ENCODE results near the gene KLK4. TPM values are rescaled to one million over a fixed set of nuclear protein-coding genes. Genes with fewer than 3 reads are reported as not detected.

KLK4 gene
- total RNA-seq, 2 experiments from 2014 or later, result not detected

GRCh38 chr19:50882188-50882587 lies 29.0 kb downstream of the KLK4 start:
- ChIA-PET CTCF (ENCODE audit: unreplicated experiment) (no interaction called here), POLR2A (no interaction called here)
- Histone ChIP-seq H3K4me1 (ENCODE audit: insufficient read depth, low read length, poor library complexity, severe bottlenecking) (no peaks in the 10 kb centered on the region), H3K9me3 (ENCODE audit: low read length) (no peaks in the 10 kb centered on the region), H3K9me2 (ENCODE audit: insufficient read depth, low read length) (no peaks in the 10 kb centered on the region), H3K36me3 (ENCODE audit: insufficient read depth, low read length) (no peaks in the 10 kb centered on the region), H3K4me2 (ENCODE audit: low read length) (no peak overlapping the region), H3K4me3 (ENCODE audit: low read depth, low read length, poor library complexity, severe bottlenecking) (no peak overlapping the region), H3K27ac (ENCODE audit: low read depth, low read length, poor library complexity, severe bottlenecking) (no peak overlapping the region), H4K20me1 (ENCODE audit: insufficient read depth, low read length) (no peaks in the 10 kb centered on the region), H3K79me2 (ENCODE audit: insufficient read depth, low read depth, low read length) (no peaks in the 10 kb centered on the region), H2AFZ (ENCODE audit: low read length) (no peak overlapping the region)
- intact Hi-C loops (cut with micrococcal nuclease; ENCODE audit: unreplicated experiment), result no loop called here
- BruUV-seq (replicated peaks), result no TSS peak
- TF ChIP-seq EZH2phosphoT487 (IDR thresholded peaks at IDR 0.05; ENCODE audit: borderline replicate concordance, low read depth, low read length) (no peak), CTCF (conservative IDR thresholded peaks at IDR 0.05; ENCODE audit: low read length) (peak; percentile 58)
- DNase-seq (ENCODE audit: low spot score), result no peak

- no peak for TF ChIP-seq CTCF (conservative IDR thresholded peaks at IDR 0.05; ENCODE audit: low read length)
- TF ChIP-seq EZH2phosphoT487 (IDR thresholded peaks at IDR 0.05; ENCODE audit: borderline replicate concordance, low read depth, low read length), result no peak
- CTCF ChIA-PET (ENCODE audit: unreplicated experiment), result no interaction called here
- H3K9me3 ChIP-seq (ENCODE audit: low read length), result no peaks in the 10 kb centered on the region
- no peaks in the 10 kb centered on the region for H3K4me1 ChIP-seq (ENCODE audit: insufficient read depth, low read length, poor library complexity, severe bottlenecking)
- H4K20me1 ChIP-seq (ENCODE audit: insufficient read depth, low read length), result no peaks in the 10 kb centered on the region
- no peak overlapping the region for H3K4me3 ChIP-seq (ENCODE audit: low read depth, low read length, poor library complexity, severe bottlenecking)
- no peaks in the 10 kb centered on the region for H3K79me2 ChIP-seq (ENCODE audit: insufficient read depth, low read depth, low read length)
- POLR2A ChIA-PET, result no interaction called here
- H3K4me2 ChIP-seq (ENCODE audit: low read length), result no peak overlapping the region
- no peak overlapping the region for H2AFZ ChIP-seq (ENCODE audit: low read length)
- no peak overlapping the region for H3K27ac ChIP-seq (ENCODE audit: low read depth, low read length, poor library complexity, severe bottlenecking)
- intact Hi-C loops (cut with micrococcal nuclease; ENCODE audit: unreplicated experiment), result no loop called here
- BruUV-seq (replicated peaks), result no TSS peak
- H3K36me3 ChIP-seq (ENCODE audit: insufficient read depth, low read length), result no peaks in the 10 kb centered on the region
- DNase-seq (ENCODE audit: low spot score), result no peak
- no peaks in the 10 kb centered on the region for H3K9me2 ChIP-seq (ENCODE audit: insufficient read depth, low read length)
Observed at GRCh38 chr19:50880241-50880640, 31.0 kb downstream of the KLK4 start.

GRCh38 chr19:50878851-50879250 lies 32.3 kb downstream of the KLK4 start:
- no peaks in the 10 kb centered on the region for H3K79me2 ChIP-seq (ENCODE audit: insufficient read depth, low read depth, low read length)
- no peaks in the 10 kb centered on the region for H4K20me1 ChIP-seq (ENCODE audit: insufficient read depth, low read length)
- H3K27ac ChIP-seq (ENCODE audit: low read depth, low read length, poor library complexity, severe bottlenecking), result no peak overlapping the region
- ChIA-PET POLR2A (no interaction called here), CTCF (ENCODE audit: unreplicated experiment) (no interaction called here)
- intact Hi-C loops (cut with micrococcal nuclease; ENCODE audit: unreplicated experiment), result no loop called here
- TF ChIP-seq CTCF (conservative IDR thresholded peaks at IDR 0.05; ENCODE audit: low read length) (no peak), EZH2phosphoT487 (IDR thresholded peaks at IDR 0.05; ENCODE audit: borderline replicate concordance, low read depth, low read length) (no peak)
- no peaks in the 10 kb centered on the region for H3K4me1 ChIP-seq (ENCODE audit: insufficient read depth, low read length, poor library complexity, severe bottlenecking)
- H3K4me2 ChIP-seq (ENCODE audit: low read length), result no peak overlapping the region
- no peak overlapping the region for H2AFZ ChIP-seq (ENCODE audit: low read length)
- H3K36me3 ChIP-seq (ENCODE audit: insufficient read depth, low read length), result no peaks in the 10 kb centered on the region
- DNase-seq (ENCODE audit: low spot score), result no peak
- H3K9me3 ChIP-seq (ENCODE audit: low read length), result no peaks in the 10 kb centered on the region
- H3K9me2 ChIP-seq (ENCODE audit: insufficient read depth, low read length), result no peaks in the 10 kb centered on the region
- H3K4me3 ChIP-seq (ENCODE audit: low read depth, low read length, poor library complexity, severe bottlenecking), result no peak overlapping the region
- BruUV-seq (replicated peaks), result no TSS peak
